CD4-positive, alpha-beta T cell treated with Interleukin-2 at 100 ng/mL for 4 hours (primary cell): Measurements from ENCODE around the gene SLC36A1.

Source experiments
- DNase-seq: peaks from one replicate; pipeline ENCODE4 v3.0.0-alpha.2; 2020; ENCODE audit warnings: low spot score

Gene SLC36A1

GRCh38 chr5:151534350-151534749 is 86.9 kb downstream of the SLC36A1 start:
- no peak for DNase-seq

DNA sequence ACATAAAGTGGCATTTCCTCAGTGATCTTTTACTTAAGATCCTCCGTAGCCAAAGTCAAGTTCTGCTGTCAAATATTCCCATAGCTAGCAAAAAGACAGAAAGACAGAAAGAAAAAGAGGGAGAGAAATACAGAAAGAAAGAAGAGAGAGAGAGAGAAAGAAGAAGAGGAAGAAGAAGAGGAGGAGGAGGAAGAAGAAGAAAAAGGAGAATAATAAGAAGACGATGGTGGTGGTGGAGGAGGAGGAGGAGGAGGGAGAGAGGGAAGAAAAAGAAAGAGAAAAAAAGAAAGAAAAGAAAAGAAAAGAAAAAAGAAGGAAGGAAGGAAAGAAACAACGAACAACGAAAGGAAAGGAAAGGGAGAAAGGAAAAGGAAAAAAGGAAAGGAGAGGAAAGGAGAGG is 89.6 kb downstream of the SLC36A1 start:
- DNase-seq = no peak

- no peak for DNase-seq
These were observed 94.2 kb downstream of the SLC36A1 start for GRCh38 chr5:151541571-151541970.
